Gastroesophageal sphincter (tissue), 3 donors: ENCODE data around the gene ESR1.

Experiments
- CTCF ChIP-seq, 4 experiments: fragments of 200-600 bp in 2 of 4; fragments of 450-650 bp in 2 of 4; sonication (generic) in 1 of 4; IDR thresholded peaks; one replicate each; pipeline ENCODE4 v1.5.1; 2017 to 2019; ENCODE audit warnings: antibody characterized with exemption in 4 of 4, mild to moderate bottlenecking in 2 of 4, moderate library complexity in 2 of 4
- EP300 ChIP-seq: sonication (generic); formaldehyde crosslinking; IDR thresholded peaks from one replicate; pipeline ENCODE4 v1.6.1; 2017; ENCODE audit warnings: antibody characterized with exemption, mild to moderate bottlenecking
- POLR2A ChIP-seq, 2 donors: fragments of 450-650 bp; IDR thresholded peaks; one replicate each; pipeline ENCODE4 v1.6.1; 2017; ENCODE audit warnings: antibody characterized with exemption in 2 of 2, mild to moderate bottlenecking in 2 of 2, moderate library complexity in 1 of 2
- POLR2AphosphoS5 ChIP-seq: sonication (generic); formaldehyde crosslinking; IDR thresholded peaks from one replicate; pipeline ENCODE4 v1.6.1; 2017; ENCODE audit warnings: antibody characterized with exemption

GRCh38 chr6:151999194-151999593 is 191.7 kb downstream of the ESR1 start:
- TF ChIP-seq CTCF (IDR thresholded peaks at IDR 0.05) (no peak), POLR2A (IDR thresholded peaks at IDR 0.05) (no peak), POLR2AphosphoS5 (no peak), EP300 (no peak)
